ENCODE measurements around the gene CACNA1D. TPM values are rescaled to one million over a fixed set of nuclear protein-coding genes. Genes with fewer than 3 reads are reported as not detected.

The CACNA1D gene
- total RNA-seq, 1 experiment from 2014 or later = not detected

GRCh38 chr3:53700441-53700840 lies 206.0 kb downstream of the CACNA1D start:
- TF ChIP-seq, protein P1, sequence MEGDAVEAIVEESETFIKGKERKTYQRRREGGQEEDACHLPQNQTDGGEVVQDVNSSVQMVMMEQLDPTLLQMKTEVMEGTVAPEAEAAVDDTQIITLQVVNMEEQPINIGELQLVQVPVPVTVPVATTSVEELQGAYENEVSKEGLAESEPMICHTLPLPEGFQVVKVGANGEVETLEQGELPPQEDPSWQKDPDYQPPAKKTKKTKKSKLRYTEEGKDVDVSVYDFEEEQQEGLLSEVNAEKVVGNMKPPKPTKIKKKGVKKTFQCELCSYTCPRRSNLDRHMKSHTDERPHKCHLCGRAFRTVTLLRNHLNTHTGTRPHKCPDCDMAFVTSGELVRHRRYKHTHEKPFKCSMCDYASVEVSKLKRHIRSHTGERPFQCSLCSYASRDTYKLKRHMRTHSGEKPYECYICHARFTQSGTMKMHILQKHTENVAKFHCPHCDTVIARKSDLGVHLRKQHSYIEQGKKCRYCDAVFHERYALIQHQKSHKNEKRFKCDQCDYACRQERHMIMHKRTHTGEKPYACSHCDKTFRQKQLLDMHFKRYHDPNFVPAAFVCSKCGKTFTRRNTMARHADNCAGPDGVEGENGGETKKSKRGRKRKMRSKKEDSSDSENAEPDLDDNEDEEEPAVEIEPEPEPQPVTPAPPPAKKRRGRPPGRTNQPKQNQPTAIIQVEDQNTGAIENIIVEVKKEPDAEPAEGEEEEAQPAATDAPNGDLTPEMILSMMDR (conservative IDR thresholded peaks at IDR 0.05; ENCODE audit: low read depth, low read length) = no peak
- TF ChIP-seq EZH2 (IDR thresholded peaks at IDR 0.05; ENCODE audit: borderline replicate concordance, low read depth, low read length, poor library complexity, severe bottlenecking) = no peak
- BruUV-seq (replicated peaks) = no TSS peak
- ChIA-PET POLR2A (ENCODE audit: low non-redundant PET) (no interaction called here), CTCF (no interaction called here)
- H3K36me3 ChIP-seq (ENCODE audit: insufficient read depth, low read length, poor library complexity, severe bottlenecking) = no peaks in the 10 kb centered on the region
- H3K4me1 ChIP-seq (ENCODE audit: insufficient read depth, low read length, poor library complexity, severe bottlenecking) = no peaks in the 10 kb centered on the region
- no peaks in the 10 kb centered on the region for H3K27me3 ChIP-seq (replicated peaks; ENCODE audit: insufficient read depth, low read depth, low read length, poor library complexity)
- H3K27ac ChIP-seq (ENCODE audit: low read depth, low read length, poor library complexity, severe bottlenecking) = no peak overlapping the region
- H3K4me3 ChIP-seq (ENCODE audit: low read depth, low read length, poor library complexity, severe bottlenecking) = no peak overlapping the region
- no peaks in the 10 kb centered on the region for H3K9me3 ChIP-seq (ENCODE audit: low read depth, low read length, poor library complexity, severe bottlenecking)
- DNase-seq (ENCODE audit: low spot score) = no peak
- intact Hi-C loops (cut with micrococcal nuclease; ENCODE audit: unreplicated experiment) = no loop called here

DNA sequence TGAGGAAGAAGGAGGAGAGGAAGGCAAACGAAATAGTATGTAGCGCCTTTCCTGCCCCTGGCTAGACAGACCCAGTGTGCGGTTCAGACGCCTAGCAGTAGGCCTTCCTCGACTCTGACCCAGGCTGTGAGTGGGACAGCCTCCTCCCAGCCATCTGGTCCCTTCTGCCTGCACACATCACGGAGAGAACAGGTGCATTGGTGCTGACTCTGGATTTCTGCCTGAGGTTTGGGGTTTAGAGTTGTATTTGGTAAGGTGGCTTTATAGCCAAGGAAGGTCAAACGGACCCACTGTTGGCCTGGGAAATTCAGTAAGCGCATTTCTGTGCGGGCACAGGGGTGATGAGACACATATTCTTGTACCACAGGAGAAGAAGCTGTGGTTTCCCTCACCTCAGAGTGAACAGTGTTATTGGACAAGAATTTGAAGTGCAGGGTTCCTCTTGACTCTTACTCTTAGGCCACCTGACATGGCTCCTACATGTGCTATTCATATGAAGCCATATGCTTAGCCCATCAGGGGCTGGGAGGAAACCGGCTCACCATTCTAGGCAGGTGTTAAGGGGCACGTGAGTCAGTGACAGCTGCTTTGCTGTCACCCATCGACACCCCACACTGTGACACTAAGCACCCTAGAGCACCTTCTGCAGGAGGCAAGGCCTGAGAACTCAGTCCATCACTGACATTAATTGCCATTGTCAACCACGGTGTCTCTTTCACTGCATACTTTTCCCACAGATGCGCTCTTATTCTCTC lies 208.5 kb downstream of the CACNA1D start:
- POLR2A ChIA-PET (ENCODE audit: low non-redundant PET) = no interaction called here
- BruUV-seq (replicated peaks) = no TSS peak
- Histone ChIP-seq H3K36me3 (ENCODE audit: insufficient read depth, low read length, poor library complexity, severe bottlenecking) (no peaks in the 10 kb centered on the region), H3K4me3 (ENCODE audit: low read depth, low read length, poor library complexity, severe bottlenecking) (no peak overlapping the region), H3K27me3 (replicated peaks; ENCODE audit: insufficient read depth, low read depth, low read length, poor library complexity) (no peaks in the 10 kb centered on the region), H3K4me1 (ENCODE audit: insufficient read depth, low read length, poor library complexity, severe bottlenecking) (no peaks in the 10 kb centered on the region), H3K27ac (ENCODE audit: low read depth, low read length, poor library complexity, severe bottlenecking) (no peak overlapping the region), H3K9me3 (ENCODE audit: low read depth, low read length, poor library complexity, severe bottlenecking) (no peaks in the 10 kb centered on the region)
- TF ChIP-seq, protein P1 (conservative IDR thresholded peaks at IDR 0.05; ENCODE audit: low read depth, low read length) = no peak
- TF ChIP-seq EZH2 (IDR thresholded peaks at IDR 0.05; ENCODE audit: borderline replicate concordance, low read depth, low read length, poor library complexity, severe bottlenecking) = no peak
- intact Hi-C loops (cut with micrococcal nuclease; ENCODE audit: unreplicated experiment) = no loop called here
- no peak for DNase-seq (ENCODE audit: low spot score)
- CTCF ChIA-PET = no interaction called here

DNA sequence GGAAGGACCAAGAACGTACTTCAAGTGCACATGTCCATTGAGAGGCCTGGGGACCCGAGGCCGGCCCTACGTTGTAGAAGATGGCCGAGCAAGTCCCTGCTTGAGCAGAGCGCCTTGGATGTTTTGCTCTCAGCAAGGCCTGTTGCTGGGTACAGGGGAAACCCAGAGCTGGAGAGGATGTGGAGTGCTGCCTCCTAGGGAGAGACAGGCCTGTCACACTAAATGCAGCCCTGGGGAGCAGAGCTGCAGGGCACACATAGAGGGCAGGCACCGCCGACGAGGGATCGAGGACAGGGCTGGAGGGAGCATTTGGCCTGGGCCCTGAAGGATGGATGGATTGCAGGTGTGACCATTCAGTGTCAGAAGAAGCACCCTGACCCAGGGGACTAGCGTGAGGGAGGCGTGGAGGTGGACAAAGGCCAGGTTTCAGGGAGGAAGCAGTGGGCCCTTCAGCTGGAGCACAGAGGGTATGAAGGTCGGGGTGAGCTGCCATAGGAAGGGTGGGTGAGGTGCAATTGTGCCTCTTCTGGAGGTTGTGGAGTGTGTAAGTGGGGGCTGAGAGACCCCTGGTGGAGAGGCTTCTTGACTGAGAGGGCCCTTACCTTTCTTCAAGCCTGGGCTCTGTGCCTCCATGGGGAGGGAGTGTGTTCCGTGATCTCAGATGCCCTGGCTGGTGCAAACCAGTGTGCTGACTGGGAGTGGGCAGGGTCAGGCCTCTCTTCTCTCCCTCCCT lies 209.4 kb downstream of the CACNA1D start:
- H3K4me3 ChIP-seq (ENCODE audit: low read depth, low read length, poor library complexity, severe bottlenecking) = no peak overlapping the region
- TF ChIP-seq, protein P1 (conservative IDR thresholded peaks at IDR 0.05; ENCODE audit: low read depth, low read length) = no peak
- no peak for TF ChIP-seq EZH2 (IDR thresholded peaks at IDR 0.05; ENCODE audit: borderline replicate concordance, low read depth, low read length, poor library complexity, severe bottlenecking)
- no peak for DNase-seq (ENCODE audit: low spot score)
- H3K27ac ChIP-seq (ENCODE audit: low read depth, low read length, poor library complexity, severe bottlenecking) = no peak overlapping the region
- H3K36me3 ChIP-seq (ENCODE audit: insufficient read depth, low read length, poor library complexity, severe bottlenecking) = no peaks in the 10 kb centered on the region
- intact Hi-C loops (cut with micrococcal nuclease; ENCODE audit: unreplicated experiment) = no loop called here
- H3K9me3 ChIP-seq (ENCODE audit: low read depth, low read length, poor library complexity, severe bottlenecking) = no peaks in the 10 kb centered on the region
- POLR2A ChIA-PET (ENCODE audit: low non-redundant PET) = no interaction called here
- H3K27me3 ChIP-seq (replicated peaks; ENCODE audit: insufficient read depth, low read depth, low read length, poor library complexity) = no peaks in the 10 kb centered on the region
- CTCF ChIA-PET = no interaction called here
- no TSS peak for BruUV-seq (replicated peaks)
- H3K4me1 ChIP-seq (ENCODE audit: insufficient read depth, low read length, poor library complexity, severe bottlenecking) = no peaks in the 10 kb centered on the region

Measured in A673 (cell line).